ENCODE results near the gene SOWAHB. TPM values are rescaled to one million over a fixed set of nuclear protein-coding genes. Genes with fewer than 3 reads are reported as not detected.
"Not testable (repeated sequence)": the region's sequence is repeated elsewhere in the genome, so short reads cannot be mapped to it uniquely, and the experiment has no call there.

SOWAHB gene
- total RNA-seq, 1 donor = not detected

- no peak overlapping the region for H3K4me3 ChIP-seq (ENCODE audit: low read depth, low read length)
- no peak for DNase-seq (ENCODE audit: low read depth)
- no peak for TF ChIP-seq CTCF (IDR thresholded peaks at IDR 0.05; ENCODE audit: insufficient read depth, low read length)
Measured at GRCh38 chr4:76886848-76887441, 11.0 kb downstream of the SOWAHB start.

GRCh38 chr4:76886214-76886613 is 11.7 kb downstream of the SOWAHB start:
- no peak for TF ChIP-seq CTCF (IDR thresholded peaks at IDR 0.05; ENCODE audit: insufficient read depth, low read length)
- no peak for DNase-seq (ENCODE audit: low read depth)
- H3K4me3 ChIP-seq (ENCODE audit: low read depth, low read length) = no peak overlapping the region

- H3K4me3 ChIP-seq (ENCODE audit: low read depth, low read length) = no peak overlapping the region
- DNase-seq (ENCODE audit: low read depth) = no peak
- TF ChIP-seq CTCF (IDR thresholded peaks at IDR 0.05; ENCODE audit: insufficient read depth, low read length) = no peak
Measured at GRCh38 chr4:76883147-76883546, 14.8 kb downstream of the SOWAHB start.

GRCh38 chr4:76882630-76883029 is 15.3 kb downstream of the SOWAHB start:
- no peak for DNase-seq (ENCODE audit: low read depth)
- no peak for TF ChIP-seq CTCF (IDR thresholded peaks at IDR 0.05; ENCODE audit: insufficient read depth, low read length)
- H3K4me3 ChIP-seq (ENCODE audit: low read depth, low read length) = no peak overlapping the region

GRCh38 chr4:76881375-76881774 is 16.6 kb downstream of the SOWAHB start:
- TF ChIP-seq CTCF (IDR thresholded peaks at IDR 0.05; ENCODE audit: insufficient read depth, low read length) = no peak
- no peak overlapping the region for H3K4me3 ChIP-seq (ENCODE audit: low read depth, low read length)
- DNase-seq (ENCODE audit: low read depth) = no peak

GRCh38 chr4:76879731-76880364 is 18.1 kb downstream of the SOWAHB start:
- no peak for DNase-seq (ENCODE audit: low read depth)

GRCh38 chr4:76878641-76879165 is 19.2 kb downstream of the SOWAHB start:
- H3K4me3 ChIP-seq (ENCODE audit: low read depth, low read length); DNase-seq (ENCODE audit: low read depth): not testable (repeated sequence)

More at GRCh38 chr4:76879731-76880364, 18.1 kb downstream of the SOWAHB start:
- TF ChIP-seq CTCF (IDR thresholded peaks at IDR 0.05; ENCODE audit: insufficient read depth, low read length) = no peak
- no peak overlapping the region for H3K4me3 ChIP-seq (ENCODE audit: low read depth, low read length)
